ENCODE results near the gene FNDC10.
"Not testable (repeated sequence)": the region's sequence is repeated elsewhere in the genome, so short reads cannot be mapped to it uniquely, and the experiment has no call there.

DNA sequence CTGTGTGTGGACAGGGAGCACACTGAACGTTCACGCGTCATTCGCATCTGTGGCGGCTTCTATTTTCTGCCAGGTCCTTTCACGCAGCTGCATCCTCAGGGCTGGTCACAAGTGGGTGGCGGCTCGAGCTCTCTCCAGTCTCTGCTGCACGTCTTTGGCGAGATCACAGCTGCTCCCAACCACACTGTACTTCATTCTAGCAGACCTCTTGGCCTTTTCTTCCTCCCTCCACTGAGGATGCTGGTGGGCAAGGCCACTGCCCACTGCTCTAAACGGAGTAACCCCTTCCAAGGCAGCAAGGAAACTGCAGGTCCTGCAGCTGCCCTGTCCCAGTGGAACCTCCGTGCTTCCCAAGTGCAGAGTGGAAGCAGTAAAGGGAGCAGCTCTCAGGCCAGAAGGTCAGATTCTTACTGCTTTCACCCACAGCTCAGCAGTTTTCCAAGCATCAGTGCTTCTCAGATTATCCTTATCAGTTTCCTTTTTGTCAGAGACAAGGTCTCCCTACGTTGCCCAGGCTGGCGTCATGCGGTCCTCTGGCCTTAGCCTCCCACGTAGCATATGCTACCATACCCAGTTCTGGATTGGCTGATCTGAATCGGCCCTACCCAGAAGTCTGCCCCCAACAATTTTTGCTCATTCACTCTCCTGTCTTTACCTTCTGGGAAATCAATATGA, 47.8 kb upstream of the FNDC10 start:
- TF ChIP-seq, protein P1, sequence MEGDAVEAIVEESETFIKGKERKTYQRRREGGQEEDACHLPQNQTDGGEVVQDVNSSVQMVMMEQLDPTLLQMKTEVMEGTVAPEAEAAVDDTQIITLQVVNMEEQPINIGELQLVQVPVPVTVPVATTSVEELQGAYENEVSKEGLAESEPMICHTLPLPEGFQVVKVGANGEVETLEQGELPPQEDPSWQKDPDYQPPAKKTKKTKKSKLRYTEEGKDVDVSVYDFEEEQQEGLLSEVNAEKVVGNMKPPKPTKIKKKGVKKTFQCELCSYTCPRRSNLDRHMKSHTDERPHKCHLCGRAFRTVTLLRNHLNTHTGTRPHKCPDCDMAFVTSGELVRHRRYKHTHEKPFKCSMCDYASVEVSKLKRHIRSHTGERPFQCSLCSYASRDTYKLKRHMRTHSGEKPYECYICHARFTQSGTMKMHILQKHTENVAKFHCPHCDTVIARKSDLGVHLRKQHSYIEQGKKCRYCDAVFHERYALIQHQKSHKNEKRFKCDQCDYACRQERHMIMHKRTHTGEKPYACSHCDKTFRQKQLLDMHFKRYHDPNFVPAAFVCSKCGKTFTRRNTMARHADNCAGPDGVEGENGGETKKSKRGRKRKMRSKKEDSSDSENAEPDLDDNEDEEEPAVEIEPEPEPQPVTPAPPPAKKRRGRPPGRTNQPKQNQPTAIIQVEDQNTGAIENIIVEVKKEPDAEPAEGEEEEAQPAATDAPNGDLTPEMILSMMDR (IDR thresholded peaks at IDR 0.05): not testable (repeated sequence)
- TF ChIP-seq POLR2A (IDR thresholded peaks at IDR 0.05): not testable (repeated sequence)
